Measurements from ENCODE around the gene ZNF541.
A peak's percentile ranks its signal among the peaks of the same experiment; 100 is the strongest.
"Not testable (repeated sequence)": the region's sequence is repeated elsewhere in the genome, so short reads cannot be mapped to it uniquely, and the experiment has no call there.

The ZNF541 gene

GRCh38 chr19:47600246-47601179 lies 27.6 kb upstream of the ZNF541 start:
- peak; percentile 99 for DNase-seq (ENCODE audit: low read depth)

- not testable (repeated sequence) for DNase-seq (ENCODE audit: low read depth)
Observed at GRCh38 chr19:47599671-47600245, 26.8 kb upstream of the ZNF541 start.

DNA sequence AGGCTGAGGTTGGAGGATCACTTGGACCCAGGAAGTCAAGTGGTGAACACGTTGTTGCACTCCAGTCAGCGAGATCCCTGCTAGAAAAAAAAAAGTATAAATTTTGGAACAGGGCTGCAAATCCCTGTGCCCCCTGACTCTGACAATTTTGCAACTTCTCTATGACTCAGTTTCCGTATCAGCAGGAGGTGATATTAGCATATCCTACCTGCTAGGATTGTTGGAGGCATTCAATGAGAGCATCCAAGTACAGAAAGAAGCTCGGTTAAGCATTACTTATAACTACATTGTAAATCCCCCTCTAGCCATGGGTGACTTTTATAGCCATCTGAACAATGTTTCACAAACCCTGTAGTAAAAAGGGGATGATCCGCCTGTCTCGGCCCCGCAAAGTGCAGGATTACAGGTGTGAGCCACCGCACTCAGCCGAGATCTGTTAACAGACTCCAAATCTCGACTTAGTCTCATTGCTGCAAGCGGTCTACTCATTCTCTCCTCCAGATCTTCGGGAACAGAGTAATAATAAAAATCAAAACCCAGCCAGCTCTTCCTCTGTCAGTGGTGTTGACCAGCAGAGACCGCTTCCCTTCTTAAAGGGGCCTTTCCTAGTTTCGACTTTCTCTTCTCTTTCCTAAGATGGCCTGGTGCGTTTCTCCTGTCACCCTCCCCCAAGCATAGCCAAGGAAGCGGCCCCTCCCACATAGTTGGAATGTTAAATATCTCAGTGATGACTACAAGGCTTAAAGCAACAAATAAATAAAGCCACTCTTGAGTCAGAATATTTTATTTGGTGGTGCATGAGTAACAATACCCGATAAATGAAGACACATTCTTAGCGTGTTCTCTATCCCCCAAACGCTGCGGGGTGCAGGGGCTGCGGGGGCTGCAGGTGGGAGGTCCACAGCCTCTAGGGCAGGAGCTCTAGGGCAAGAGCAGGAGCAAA lies 25.7 kb upstream of the ZNF541 start:
- no peak for DNase-seq (ENCODE audit: low read depth)

GRCh38 chr19:47595944-47596343 lies 23.0 kb upstream of the ZNF541 start:
- DNase-seq (ENCODE audit: low read depth) = no peak

GRCh38 chr19:47593860-47594259 lies 20.9 kb upstream of the ZNF541 start:
- DNase-seq (ENCODE audit: low read depth) = no peak

GRCh38 chr19:47589824-47590223 lies 16.9 kb upstream of the ZNF541 start:
- no peak for DNase-seq (ENCODE audit: low read depth)

DNA sequence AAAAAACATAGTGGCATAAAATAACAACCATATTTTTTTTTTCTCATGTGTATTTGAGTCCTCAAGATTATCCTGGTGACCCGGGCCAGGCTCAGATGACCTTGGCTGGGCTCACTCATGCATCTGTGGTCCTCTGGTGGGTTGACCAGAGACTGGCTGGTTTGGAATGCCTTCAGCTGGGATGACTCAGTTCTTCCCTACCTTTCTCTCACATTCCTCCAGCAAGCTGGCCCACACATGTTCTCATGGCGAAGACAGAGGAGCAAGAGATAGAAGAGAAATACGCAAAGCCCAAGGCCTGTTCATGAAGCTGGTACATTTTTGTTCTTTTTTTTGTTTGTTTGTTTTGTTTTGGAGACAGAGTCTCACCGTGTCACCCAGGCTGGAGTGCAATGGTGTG lies 14.3 kb upstream of the ZNF541 start:
- no peak for DNase-seq (ENCODE audit: low read depth)

DNA sequence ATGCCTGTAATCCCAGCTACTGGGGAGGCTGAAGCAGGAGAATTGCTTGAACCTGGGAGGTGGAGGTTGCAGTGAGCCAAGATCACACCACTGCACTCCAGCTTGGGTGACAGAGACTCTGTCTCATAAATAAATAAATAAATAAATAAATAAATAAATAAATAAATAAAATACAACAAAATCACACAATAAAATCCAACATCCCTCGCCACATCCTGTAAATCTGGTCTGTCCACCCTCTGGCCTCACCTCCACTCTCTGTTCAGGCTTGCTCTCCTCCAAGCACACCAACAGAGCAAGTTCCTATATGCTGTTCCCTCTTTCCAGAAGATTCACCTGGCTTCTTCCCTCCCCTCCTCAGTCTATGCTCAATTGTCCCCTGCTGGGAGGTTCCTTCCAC lies 10.2 kb upstream of the ZNF541 start:
- not testable (repeated sequence) for DNase-seq (ENCODE audit: low read depth)

DNA sequence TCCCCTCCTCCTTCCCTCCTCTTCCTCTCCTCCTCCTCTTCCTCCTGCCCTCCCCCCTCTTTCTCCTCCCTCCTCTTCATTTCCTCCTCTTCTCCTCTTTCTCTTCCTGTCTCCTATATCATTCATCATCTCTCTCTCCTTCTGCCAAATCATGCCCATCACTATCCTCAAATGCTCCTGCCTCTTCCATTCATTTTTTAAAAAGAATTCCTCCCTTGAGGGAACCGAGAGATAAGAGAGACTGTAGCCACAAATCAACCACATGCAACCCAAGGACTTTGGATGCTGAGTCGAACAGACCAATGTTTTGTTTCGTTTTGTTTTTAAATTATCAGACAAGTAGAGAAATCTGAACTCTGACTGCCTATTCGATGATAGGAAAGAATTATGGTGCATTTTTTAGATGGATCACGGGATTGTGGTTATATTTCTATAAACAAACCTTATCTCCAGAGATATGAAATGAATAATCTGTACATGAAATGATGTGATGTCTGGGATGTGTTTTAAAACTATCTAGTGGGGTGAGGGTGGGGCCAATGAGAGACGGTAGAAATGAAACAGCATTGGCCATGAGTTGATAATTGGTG lies 9.5 kb upstream of the ZNF541 start:
- DNase-seq (ENCODE audit: low read depth) = no peak

- no peak for DNase-seq (ENCODE audit: low read depth)
Observed at GRCh38 chr19:47581605-47582319, 8.8 kb upstream of the ZNF541 start.

DNA sequence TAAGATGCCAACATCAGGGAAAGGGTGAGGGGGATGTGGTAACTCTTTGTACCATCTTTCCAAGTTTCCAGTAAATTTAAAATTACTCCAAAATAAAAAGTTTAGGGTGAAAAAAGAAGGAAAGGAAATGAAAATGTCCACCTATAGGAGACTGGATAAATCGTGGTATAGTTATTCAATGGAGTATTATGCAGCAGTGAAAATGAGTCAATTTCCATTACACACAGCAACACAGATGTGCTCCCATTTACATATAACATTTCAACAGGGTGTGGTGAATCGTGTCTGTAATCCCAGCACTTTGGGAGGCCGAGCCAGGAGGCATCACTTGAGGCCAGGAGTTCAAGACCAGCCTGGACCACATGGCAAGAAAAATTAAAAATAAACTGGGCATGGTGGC lies 7.4 kb upstream of the ZNF541 start:
- no peak for DNase-seq (ENCODE audit: low read depth)

DNA sequence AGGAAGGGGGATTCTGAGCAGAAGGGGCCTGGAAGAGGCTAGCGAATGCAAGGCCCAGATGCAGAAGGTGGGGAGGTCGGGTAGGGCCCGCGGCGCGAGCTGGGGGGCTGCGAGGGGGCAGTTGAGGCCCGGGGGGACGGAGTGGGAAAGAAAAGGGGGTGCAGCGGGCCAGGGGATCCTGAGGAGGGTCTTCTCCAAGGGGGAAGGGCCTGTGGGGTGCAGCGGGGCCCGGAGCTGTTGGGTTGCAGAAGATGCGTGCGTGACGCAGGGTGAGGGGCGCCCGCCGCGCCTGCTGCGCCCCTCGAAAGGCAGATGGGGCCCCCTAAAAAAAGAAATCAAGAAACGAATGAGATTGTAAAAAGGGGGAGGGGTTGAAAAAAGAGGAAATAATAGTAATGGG lies 313 bp downstream of the ZNF541 start:
- DNase-seq (ENCODE audit: low read depth) = no peak

GRCh38 chr19:47569331-47569730 lies 3.6 kb downstream of the ZNF541 start:
- no peak for DNase-seq (ENCODE audit: low read depth)

DNA sequence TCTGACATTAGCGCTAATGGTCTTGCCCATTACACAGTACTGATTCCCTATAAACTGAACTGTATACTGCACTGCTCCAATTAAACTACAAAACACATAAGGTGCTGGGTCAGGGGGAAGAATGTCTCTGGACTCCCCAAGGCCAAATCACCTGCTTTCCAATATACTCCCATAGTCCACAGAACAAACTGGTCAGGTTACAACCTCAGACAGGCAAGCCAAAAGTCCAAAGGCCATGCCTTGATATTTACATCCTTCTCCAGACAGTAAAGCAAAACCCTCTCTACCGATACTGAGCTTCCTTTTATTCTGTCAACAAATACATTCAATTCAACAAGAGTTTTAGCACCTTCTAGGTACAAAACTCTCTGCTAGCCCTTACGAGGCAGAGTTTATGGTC lies 8.9 kb downstream of the ZNF541 start:
- DNase-seq (ENCODE audit: low read depth) = no peak

GRCh38 chr19:47561440-47562057 lies 11.4 kb downstream of the ZNF541 start:
- no peak for DNase-seq (ENCODE audit: low read depth)

DNA sequence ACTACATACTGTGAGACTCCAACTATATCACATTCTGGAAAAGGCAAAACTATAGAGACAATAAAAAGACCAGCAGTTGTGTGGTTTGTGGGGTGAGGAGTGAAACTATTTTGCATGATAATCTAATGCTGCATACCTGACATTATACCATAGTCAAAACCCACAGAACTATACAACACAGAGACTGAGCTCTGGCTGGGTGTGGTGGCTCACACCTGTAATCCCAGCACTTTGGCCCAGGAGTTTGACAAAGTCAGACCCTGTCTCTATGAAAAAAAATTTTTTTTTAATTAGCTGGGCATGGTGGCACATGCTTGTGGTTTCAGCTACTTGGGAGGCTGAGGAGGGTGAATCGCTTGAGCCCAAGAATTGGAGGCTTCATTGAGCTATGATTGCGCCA lies 11.9 kb downstream of the ZNF541 start:
- DNase-seq (ENCODE audit: low read depth) = no peak

GRCh38 chr19:47550129-47550528 lies 22.8 kb downstream of the ZNF541 start:
- no peak for DNase-seq (ENCODE audit: low read depth)

GRCh38 chr19:47549261-47549862 lies 23.6 kb downstream of the ZNF541 start:
- no peak for DNase-seq (ENCODE audit: low read depth)

GRCh38 chr19:47547199-47547598 lies 25.7 kb downstream of the ZNF541 start:
- DNase-seq (ENCODE audit: low read depth) = no peak
